HEK293T (cell line): ENCODE data around the gene TFIP11.

Experiments used
- BHLHE40 ChIP-seq: fragments of 450-650 bp; IDR thresholded peaks from 2 replicates; pipeline ENCODE4 v1.6.1; 2016; ENCODE audit warnings: mild to moderate bottlenecking, moderate library complexity, borderline replicate concordance
- ELF4 ChIP-seq: fragments of 450-650 bp; IDR thresholded peaks from 2 replicates; pipeline ENCODE4 v1.6.1; 2017; ENCODE audit warnings: antibody characterized with exemption
- FOXA1 ChIP-seq: fragments of 450-650 bp; IDR thresholded peaks from 2 replicates; pipeline ENCODE4 v1.6.1; 2016; ENCODE audit warnings: mild to moderate bottlenecking
- FOXM1 ChIP-seq: fragments of 450-650 bp; IDR thresholded peaks from 2 replicates; pipeline ENCODE4 v1.6.1; 2017; ENCODE audit warnings: mild to moderate bottlenecking, borderline replicate concordance
- HDGF ChIP-seq: fragments of 450-650 bp; IDR thresholded peaks from 2 replicates; pipeline ENCODE4 v1.6.1; 2017; ENCODE audit warnings: antibody characterized with exemption, borderline replicate concordance
- NFRKB ChIP-seq: fragments of 450-650 bp; IDR thresholded peaks from 2 replicates; pipeline ENCODE4 v1.6.1; 2016; ENCODE audit warnings: mild to moderate bottlenecking, moderate library complexity
- PKNOX1 ChIP-seq: fragments of 450-650 bp; IDR thresholded peaks from 2 replicates; pipeline ENCODE4 v1.6.1; 2016
- SP1 ChIP-seq: fragments of 450-650 bp; IDR thresholded peaks from 2 replicates; pipeline ENCODE4 v1.6.1; 2017
- SUZ12 ChIP-seq: fragments of 450-650 bp; IDR thresholded peaks from 2 replicates; pipeline ENCODE4 v1.6.1; 2016; ENCODE audit warnings: mild to moderate bottlenecking
- TARDBP ChIP-seq: fragments of 450-650 bp; IDR thresholded peaks from 2 replicates; pipeline ENCODE4 v1.6.1; 2016
- ZNF384 ChIP-seq: fragments of 450-650 bp; IDR thresholded peaks from 2 replicates; pipeline ENCODE4 v1.6.1; 2016

GRCh38 chr22:26547426-26547825, 35.2 kb upstream of the TFIP11 start:
- TF ChIP-seq SUZ12 (no peak), SP1 (no peak), TARDBP (no peak), FOXM1 (no peak), NFRKB (no peak), BHLHE40 (no peak), HDGF (no peak), PKNOX1 (no peak), FOXA1 (no peak), ELF4 (no peak), ZNF384 (no peak)
